GOT3 (cell line): ENCODE measurements around the gene ETFDH.
"Not testable (repeated sequence)": the region's sequence is repeated elsewhere in the genome, so short reads cannot be mapped to it uniquely, and the experiment has no call there.

ENCODE experiments used
- DNase-seq: peaks from one replicate; lab custom pipeline; 2025; ENCODE audit warnings: mixed read lengths; lab: John Stamatoyannopoulos, UW

Gene ETFDH

DNA sequence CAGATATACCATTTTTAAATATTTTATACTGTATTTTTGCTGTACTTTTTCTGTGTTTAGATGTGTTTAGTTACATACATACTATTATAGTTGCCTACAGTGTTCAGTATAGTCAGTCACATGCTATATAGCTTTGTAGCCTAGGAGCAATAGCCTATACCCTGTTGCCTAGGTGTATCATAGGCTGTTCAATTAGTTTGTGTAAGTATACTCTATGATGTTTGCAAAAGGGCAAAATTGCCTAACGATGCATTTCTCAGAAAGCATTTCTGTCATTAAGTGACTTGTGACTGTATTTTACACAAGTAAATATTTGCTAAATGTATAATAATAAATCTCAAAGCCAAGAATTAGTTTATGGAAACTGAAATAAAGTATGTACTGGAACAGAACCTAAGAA lies 9.5 kb downstream of the ETFDH start:
- DNase-seq = no peak

DNA sequence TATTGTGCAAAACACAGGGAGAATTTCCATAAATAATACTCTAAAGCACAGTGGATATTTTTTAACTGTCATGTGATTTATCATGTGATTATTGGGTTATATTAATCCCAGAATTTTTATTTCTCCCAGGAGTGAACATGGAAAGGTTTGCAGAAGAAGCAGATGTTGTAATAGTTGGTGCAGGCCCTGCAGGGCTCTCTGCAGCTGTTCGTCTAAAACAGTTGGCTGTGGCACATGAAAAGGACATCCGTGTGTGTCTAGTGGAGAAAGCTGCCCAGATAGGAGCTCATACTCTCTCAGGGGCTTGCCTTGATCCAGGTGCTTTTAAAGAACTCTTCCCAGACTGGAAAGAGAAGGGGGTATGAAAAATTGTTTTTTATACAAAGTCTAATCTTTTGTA lies 10.0 kb downstream of the ETFDH start:
- no peak for DNase-seq

DNA sequence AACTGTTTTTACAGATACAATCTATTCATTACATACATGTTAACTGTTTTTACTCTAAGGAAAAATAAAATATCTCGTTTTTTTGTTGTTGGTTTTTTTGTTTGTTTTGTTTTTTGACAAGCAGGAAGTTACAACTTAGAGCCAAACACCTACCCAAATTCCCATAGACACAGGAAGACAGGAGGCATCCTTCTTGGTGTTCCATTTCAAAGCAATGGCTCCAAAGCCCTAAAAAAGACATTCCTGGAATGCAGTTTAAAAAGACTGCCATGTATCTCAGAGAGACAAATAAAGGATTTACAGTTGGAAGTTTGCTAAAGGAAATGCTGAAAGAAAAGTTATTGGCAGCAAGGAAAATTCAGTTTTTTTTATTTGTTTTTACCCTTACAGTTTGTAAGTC lies 16.7 kb downstream of the ETFDH start:
- no peak for DNase-seq

DNA sequence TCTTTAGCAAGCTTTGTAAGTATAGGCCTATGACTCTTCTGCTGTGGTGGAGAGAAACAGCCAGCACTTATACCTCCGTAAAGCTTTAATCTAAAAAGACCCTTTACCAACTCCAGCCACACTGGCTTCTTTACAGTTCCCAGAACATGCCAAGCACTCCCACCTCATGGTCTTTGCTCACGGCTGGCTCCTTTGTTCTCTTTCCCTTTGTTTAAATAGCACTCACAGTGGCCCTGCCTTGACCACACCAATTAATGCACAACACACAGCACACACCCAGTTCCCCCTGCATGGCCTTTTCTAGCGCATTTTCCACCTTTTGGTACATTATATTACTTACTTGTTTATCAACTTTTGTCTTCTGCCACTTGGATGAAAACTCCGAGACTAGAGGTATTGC lies 32.2 kb downstream of the ETFDH start:
- DNase-seq = no peak

DNA sequence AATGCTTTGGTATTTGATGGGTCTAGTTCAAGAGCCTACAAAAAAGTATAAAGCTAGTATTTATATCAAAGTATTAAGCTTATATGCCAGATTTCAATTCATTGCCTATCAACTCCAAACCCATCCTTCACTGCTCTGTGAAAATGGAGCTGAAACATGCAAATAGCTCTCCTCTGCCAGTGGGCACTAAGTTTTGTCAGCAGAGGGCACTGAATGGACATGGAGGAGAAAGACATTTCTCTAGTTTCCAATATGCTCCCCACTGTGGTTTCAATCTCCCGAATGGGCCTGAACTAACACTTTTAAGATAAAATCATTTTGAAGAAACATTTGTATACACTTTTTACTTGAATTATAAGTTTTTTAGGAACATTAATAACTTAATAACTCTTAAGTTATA lies 38.7 kb downstream of the ETFDH start:
- DNase-seq = no peak

DNA sequence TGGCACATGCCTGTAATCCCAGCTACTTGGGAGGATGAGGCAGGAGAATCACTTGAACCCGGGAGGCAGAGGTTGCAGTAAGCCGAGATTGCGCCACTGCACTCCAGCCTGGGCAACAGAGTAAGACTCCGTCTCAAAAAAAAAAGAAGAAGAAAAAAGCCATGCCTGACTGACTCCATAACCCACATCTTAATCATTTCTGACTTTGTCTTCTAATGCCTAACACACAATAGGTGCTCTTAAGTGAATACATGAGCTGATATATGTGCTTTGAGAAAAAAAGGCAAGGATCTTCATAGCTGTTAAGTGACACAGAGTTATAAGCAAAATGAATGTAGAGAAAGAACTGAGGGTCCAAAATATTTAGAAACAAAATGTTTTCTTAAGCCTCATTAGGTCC lies 40.5 kb downstream of the ETFDH start:
- not testable (repeated sequence) for DNase-seq

DNA sequence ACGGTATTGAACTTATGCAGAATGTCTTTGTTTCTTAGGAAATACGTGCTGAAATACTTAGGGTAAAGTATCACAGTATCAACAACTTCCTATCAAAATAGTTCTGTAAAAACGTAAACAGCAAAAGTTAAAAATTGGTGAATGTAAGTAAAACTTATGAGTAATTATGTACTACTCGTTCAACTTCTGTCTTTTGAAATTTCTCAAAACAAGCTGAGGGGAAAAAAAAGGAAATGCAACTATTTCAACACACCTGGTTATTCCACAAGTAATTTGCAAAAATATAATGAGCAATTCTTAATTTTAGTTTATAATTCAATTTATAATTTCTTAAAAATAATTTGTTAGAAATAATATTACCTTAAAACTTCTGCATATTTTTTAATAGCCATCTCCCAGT lies 42.8 kb downstream of the ETFDH start:
- no peak for DNase-seq

DNA sequence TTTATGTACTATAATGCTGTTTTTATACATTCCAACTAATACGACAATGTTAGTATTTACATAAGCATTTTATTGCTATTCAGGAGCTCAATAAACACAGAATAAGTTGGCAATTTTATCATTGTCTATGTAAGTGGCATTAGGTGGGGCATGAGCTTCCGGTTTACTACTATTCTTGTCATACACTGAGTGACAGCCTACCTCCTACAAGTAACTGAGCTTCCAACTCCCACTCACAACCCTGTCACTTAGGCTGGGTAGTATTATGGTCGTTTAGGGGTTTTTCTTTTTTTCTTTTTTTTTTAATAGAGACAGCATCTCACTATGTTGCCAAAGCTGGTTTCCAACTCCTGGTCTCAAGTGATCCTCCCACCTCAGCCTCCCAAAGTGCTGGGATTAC lies 43.7 kb downstream of the ETFDH start:
- DNase-seq = no peak

DNA sequence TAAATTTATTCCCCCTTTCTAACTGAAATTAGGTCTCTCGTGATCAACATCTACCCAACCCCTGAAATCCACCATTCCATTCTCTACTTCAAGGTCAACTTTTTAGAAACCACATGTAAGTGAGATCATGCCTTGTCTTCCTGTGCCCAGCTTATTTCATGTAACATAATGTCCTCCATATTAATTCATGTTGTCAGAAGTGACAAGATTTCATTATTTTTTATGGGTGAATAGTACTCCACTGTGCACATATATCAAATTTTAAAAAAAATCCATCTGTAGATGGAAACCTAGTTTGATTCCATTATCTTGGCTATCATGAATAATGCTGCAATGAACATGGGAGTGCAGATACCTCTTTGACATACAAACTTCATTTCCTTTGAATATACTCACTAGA lies 49.6 kb downstream of the ETFDH start:
- no peak for DNase-seq

DNA sequence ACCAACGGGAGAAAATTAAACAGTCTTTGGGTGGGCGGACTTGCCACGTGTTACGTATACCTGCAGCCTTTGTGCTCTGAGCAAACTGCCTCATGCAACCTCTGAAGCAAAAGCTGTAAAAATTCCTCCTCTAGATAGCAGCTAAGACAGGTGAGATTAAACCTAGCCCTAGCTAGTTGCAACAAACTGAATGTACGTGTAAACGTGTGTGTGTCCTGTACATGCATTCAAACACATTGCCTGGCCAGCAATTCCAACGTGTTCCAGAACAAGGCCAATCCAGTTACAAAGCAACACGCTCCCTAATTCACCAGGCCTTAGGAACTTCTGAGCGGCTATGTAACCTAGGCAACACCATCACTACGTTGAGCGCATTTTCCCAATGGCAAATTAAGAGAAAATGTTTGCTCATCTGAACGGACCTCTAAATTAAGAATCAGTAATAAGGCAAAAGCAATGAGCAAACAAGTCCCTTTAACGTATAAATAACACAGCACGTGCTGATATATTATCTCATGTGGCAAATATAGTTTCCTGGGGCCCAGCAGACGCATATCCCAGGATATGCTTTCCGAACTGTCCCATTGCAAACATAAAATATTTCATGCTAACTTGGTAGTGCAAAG lies 50.3 kb downstream of the ETFDH start:
- no peak for DNase-seq

DNA sequence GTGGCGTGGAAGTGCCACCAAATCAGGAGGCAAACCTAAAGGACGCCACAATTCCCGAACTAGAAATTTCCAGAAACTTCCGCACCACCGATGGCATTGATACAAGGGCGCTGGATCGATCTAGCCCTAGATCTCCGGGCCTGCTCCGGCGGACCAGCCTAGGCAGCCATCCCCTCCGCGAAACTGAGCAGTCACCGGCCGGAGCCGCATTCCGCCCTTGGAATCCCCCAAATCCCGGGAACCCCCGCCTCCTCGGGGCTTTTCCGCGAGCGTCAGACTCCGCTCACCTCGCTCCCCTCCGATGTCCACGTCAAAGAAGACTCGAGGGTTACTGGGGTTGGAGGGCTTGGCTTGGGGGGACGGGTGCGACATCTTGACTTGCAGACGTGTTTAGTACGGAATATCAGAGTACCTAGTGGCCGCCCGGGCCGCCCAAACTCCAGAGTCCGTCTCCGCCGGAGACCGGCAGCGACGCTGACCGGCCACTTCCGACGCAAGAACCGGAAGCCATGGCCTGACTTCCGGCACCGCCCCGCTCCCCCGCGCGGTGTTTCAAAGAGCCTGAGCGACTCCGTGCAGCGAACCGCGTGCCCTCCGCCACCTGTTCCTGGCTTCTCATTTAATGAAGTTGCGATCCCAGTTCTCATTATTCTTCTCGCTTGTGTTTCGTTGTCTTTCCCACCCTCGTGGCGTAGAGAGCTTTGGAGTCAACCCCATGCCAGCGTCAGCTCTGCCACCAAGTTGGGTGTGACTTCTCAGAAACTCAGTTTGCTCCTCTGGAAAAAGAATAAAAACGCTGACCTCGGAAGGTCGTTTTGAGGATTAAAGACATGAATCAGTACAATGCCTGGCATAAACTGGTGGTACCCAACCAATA lies 51.1 kb downstream of the ETFDH start, which contains the start of gene PPID:
Gene PPID (minus strand): TSS at position 480 of the 877 bp plus-strand sequence. CDS start 108 bp downstream, at position 372.
- DNase-seq = peak; percentile 5

DNA sequence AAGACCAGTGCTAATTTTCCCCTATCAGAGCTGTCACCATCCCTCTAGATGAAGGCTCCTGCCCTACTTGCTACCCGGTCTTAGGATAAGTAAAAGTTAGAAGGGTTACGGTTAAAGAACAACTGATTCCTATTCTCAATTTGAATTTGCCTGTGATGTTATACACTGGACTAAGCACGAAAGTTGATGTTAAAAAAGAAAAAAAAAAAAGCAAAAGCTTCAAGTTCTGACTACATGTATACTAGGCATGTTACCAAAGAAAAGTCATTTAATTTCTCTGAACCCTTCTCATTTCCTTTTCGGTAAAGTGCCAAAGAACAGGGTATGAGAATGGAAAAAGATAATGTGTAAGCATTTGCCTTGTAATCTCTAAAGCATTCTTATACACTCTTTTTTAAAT lies 52.5 kb downstream of the ETFDH start:
- no peak for DNase-seq

DNA sequence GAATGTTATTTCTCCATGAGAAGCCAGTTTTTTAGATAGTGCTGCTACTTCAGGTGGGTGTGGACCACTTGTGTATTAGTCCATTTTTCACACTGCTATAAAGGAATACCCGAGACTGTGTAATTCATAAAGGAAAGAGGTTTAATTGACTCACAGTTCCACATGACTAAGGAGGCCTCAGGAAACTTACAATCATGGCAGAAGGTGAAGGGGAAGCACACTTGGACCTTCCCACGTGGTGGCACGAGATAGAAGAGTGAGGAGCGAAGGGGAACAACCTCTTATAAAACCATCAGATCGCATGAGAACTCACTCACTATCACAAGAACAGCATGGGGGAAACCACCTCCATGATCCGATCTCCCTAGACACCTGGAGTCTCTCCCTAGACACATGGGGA lies 54.5 kb downstream of the ETFDH start:
- no peak for DNase-seq

DNA sequence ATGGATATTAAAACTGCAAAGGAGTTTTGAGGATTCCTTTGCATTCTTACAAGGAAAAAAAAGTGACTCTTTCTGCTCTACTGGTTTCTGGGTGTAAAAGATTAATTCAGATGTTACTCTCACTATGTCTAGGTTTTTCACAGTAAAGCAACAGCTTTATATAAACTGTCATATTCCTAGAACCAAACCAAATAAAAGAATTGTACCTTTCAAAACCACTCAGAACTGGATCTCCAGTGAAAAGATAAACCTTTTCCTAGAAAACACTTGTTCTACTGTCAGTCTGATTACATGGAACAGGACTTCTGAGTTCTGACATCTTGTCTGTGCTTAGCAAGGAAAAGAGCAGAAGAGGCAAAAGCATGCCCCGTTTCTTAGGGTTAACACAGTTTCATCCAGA lies 56.1 kb downstream of the ETFDH start:
- no peak for DNase-seq

DNA sequence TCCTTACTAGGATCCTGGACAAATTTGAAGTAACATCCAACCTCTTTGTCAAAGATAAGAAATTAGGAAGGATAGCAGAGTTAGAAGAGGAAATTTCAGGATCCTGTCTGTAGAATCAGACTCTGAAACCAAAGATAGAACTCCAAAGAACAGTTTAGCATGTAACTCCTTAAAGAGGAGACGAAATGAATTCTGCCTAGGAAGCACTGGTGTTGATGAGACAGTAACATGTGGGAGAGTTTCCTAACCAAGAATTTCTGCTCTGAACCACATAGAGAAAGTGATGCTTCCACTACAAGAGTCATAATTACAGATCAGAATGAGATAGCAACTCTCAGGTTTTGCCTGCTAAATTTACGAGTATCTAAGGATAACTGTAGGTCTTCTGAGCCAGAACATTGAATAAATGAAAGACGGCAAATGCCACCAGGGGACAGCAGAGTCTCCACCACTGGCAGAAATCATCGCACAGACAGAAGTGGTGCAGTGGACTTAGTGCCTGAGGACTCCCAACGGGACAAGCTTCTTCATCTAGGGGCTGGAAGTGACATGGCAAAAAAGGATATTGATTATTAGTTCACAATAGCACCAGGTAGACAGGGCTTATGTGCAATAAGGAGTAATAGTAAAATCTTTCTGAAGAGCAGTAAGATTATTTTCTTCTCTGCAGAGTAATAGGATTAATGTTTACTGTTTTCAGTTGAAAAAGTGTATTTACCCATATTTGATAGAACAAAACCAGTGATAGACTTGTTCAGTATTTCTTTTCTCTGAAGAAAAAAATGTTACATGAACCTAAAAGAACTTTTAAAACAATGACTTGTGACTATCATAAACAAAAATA lies 57.8 kb downstream of the ETFDH start:
- no peak for DNase-seq

DNA sequence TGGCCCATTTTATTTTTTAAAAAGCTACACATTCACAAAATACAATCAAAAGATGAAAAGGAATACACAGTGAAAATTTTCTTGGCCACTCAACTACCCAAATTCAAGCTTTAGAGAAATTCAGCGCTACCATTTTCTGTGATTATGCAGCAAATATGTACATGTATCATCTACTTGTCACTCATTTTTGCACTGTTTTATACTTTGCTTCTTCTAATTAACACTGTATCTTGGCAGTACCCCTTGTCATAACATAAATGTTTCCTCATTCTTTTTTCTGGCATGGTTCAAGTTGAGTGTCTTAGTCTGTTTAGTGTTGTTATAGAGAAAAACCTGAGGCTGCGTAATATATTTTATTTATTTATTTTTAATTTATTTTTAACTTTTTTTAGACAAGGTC lies 66.8 kb downstream of the ETFDH start:
- no peak for DNase-seq

DNA sequence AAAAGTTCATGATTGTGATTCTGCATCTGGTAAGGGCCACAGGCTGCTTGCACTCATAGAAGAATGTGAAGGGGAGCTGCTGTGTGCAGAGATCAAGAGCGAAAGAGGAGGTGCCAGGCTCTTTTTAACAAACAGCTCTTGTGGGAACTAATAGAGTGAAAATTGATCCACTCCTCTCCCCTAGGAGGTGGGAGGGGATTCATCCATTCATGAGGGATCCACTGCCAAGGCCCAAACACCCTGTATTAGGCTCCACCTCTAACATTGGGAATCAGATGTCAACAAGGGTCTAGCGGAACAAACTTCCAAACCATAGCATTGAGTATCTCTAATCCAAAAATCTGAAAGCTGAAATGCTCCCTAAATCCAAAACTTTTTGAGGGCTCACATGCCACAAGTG lies 67.5 kb downstream of the ETFDH start:
- DNase-seq = no peak

DNA sequence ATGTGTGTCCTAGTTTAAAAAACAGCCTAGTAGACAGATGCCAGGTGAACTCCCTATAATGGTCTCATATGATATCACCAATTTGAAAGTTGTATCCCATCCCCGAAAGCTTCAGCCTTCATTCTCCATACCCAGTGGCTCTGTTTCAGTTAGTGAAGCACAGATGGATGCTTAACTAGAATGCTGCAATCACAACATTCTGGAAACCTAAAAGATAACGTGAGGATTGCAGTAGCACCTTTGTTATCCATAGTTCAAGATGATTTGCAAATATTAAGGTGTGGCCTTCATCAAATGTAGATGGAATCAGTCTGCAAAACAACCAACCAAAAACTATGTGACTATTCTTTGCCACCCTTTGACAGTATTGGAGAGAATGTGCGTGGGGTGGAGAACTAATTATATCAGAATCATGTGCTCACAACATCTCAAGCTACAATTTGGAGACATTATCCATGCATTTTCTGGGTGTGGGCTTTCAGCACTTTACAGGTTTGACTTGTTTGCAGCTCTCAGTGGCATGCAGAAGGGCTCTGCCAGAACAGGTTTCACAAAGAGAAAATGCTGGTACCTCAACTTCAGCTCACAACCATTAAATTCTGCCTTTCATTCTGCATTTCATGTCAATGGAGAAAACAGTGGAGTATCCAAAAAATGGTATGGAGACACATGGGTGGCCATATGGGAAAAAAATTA lies 69.4 kb downstream of the ETFDH start:
- DNase-seq = no peak

DNA sequence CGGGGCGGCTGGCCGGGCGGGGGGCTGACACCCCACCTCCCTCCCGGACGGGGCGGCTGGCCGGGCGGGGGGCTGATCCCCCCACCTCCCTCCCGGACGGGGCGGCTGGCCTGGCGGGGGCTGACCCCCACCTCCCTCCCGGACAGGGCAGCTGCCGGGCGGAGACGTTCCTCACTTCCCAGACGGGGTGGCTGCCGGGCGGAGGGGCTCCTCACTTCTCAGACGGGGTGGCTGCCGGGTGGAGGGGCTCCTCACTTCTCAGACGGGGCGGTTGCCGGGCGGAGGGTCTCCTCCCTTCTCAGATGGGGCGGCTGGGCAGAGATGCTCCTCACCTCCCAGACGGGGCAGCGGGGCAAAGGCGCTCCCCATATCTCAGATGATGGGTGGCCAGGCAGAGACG lies 74.4 kb downstream of the ETFDH start:
- DNase-seq = not testable (repeated sequence)

DNA sequence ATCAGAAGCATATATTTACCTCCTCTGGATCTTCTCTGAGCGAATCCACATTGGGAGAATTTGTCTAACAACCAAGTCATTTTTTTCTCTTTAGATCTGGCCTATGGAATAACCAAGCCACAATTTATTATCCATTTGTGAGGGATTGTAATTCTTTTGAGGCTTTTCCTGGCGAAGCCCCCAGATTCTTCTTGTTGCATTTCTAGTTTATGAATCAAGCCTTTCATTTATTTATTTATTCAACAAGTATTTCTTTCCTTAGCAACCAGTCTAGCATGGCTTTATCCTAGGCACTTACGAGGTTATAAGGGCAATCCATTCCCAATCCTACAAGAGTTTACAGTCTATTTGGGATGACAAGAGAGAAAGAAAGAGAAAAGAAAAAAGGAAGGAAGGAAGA lies 78.3 kb downstream of the ETFDH start:
- DNase-seq = no peak

DNA sequence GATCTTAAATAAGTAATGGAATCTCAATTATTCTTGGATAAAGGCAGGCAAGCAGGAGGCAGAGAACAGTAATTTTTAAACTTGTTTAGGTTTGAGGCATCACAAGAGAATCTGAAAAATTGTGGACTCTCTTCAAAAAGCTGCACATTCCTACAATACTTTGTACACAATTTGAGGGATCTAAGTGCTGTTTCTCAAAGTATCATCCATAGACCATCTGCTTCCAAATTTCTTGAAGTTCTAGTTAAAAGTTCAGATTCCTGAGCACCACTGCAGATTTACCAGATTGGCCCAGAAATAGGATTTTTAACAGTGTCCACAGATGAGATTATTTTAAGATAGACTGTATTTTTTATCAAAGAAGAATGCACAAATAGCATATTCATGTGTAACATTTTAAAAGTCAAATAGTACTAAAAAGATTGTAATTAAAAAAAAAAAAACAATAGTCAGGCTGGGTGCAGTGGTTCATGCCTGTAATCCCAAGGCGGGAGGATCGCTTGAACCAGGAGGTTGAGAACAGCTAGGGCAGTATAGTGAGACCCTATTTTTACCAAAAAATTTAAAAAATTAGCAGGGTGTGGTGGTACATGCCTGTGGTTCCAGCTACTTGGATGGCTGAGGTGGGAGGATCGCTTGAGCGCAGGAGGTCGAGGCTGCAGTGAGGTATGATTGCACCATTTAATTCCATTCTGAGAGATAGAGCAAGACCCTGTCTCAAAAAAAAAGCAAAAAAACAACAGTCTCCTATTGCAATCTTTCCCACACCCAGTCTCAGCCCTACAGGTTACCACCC lies 82.5 kb downstream of the ETFDH start:
- DNase-seq = no peak
